ENCODE data around the gene DHRS7. TPM values are rescaled to one million over a fixed set of nuclear protein-coding genes. Genes with fewer than 3 reads are reported as not detected.
"Not testable (repeated sequence)": the region's sequence is repeated elsewhere in the genome, so short reads cannot be mapped to it uniquely, and the experiment has no call there.

DHRS7 gene
- total RNA-seq, 2 donors from 2014 or later: 32.9 to 46.2 TPM

DNA sequence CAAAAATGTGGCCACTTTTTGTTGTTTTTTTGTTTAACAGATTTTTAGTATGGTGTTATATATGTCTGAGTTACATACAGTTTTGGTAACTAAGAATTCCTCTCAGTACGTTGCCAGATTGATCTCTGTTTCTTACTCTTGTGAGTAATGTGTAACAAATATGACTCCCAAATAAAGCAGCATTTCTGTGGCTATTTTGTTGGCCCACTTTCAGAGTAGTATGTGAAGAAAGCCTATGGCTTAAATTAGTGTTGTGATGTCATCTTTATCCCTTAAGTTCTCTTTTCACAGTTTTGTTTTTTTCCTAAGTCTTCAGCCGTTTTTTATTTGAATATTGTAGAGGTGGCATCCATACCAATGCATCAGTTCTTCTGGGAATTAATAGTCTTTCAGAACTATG is 62.8 kb downstream of the DHRS7 start:
- ATAC-seq (no peak), DNase-seq (ENCODE audit: low spot score in 2 of 2) (no peak)
- Mint-ChIP-seq H3K9me3 (peaks cover 0 to 10% of the 10 kb centered on the region in 2 donors), H3K36me3 (peaks cover 15 to 36% of the 10 kb centered on the region in 2 donors), H3K27ac (no peak overlapping the region)

DNA sequence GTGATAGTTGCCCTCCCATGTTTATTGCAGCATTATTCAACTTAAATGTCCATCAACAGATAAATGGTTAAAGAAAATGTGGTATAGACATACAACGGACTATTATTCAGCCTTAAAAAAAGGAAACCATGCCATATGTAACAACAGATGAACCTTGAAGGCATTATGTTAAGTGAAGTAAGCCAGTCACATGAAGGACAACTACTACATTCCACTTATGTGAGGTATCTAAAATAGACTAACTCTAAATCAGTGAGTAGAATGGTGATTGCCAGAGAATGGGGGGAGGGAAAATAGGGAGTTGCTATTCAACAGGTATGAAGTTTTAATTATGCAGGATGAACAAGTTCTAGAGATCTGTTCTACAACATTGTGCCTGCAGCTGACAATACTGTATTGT is 63.4 kb downstream of the DHRS7 start:
- Mint-ChIP-seq H3K36me3 (peaks cover 15 to 35% of the 10 kb centered on the region in 2 donors), H3K9me3 (peaks cover 0 to 10% of the 10 kb centered on the region in 2 donors)

GRCh38 chr14:60099855-60100254 is 65.3 kb downstream of the DHRS7 start:
- Mint-ChIP-seq H3K36me3 (peaks cover 15 to 35% of the 10 kb centered on the region in 2 donors), H3K9me3 (peaks cover 0 to 10% of the 10 kb centered on the region in 2 donors), H3K27ac (peak overlapping the region in 1 of 2 donors; percentile 44)
- not testable (repeated sequence) for DNase-seq (ENCODE audit: low spot score in 2 of 2); ATAC-seq

More for the DNA sequence above, 63.4 kb downstream of the DHRS7 start:
- ATAC-seq (no peak), DNase-seq (ENCODE audit: low spot score in 2 of 2) (no peak)
- H3K27ac Mint-ChIP-seq: no peak overlapping the region

DNA sequence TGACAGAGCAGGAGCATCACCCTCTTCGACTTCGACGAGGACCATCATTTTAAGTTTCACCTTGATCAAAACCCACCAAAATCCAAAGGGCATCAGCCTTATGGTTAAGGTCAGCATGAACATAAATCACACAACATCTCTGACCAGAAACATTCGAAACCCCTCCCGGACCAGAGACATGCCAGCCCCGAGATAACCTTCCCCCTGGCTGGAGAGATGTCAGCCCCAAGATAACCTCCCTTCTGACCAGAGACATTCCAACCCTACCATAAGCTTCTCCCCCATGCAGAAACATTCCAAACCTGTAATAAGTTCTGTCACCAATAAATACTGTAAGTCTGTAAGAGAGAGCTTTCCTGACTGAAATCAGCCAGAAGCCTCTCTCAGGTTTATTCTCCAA is 67.2 kb downstream of the DHRS7 start:
- Mint-ChIP-seq H3K27ac (no peak overlapping the region), H3K36me3 (peaks cover 24 to 26% of the 10 kb centered on the region in 2 donors), H3K9me3 (peaks cover 0 to 5% of the 10 kb centered on the region in 2 donors)
- no peak for DNase-seq (ENCODE audit: low spot score in 2 of 2)
- ATAC-seq: no peak

DNA sequence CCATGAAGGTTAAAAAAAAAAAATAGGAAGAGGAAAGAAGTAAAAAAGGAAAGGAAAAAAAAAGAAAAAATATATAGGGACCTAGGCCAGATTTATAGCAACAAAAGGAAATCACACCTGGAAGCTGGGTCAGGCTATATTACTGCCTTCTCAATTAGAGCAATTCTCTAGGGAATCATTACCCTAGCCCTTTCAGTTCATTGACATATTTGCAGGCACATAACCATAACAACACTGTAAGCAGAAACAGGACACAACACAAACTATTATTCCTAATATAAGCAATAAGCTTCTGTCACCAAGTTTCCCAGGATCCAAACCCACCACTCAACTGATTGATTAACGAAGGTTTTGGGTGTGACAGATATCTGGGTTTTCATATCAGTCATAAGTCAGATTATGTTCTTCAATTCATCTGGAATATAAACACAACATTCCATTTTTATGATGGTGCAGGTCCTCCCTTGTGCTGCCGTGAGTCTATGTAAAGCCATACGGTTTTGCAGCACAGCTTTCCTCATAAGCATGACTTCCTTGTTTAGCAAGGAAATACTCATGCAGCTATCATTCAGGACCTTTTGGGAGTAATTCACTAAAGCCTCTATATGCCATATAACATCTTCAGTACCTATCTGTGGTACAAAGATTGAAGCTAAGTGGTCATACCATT is 69.3 kb downstream of the DHRS7 start:
- no peak overlapping the region for H3K27ac Mint-ChIP-seq

GRCh38 chr14:60095231-60095630 is 70.0 kb downstream of the DHRS7 start:
- DNase-seq (ENCODE audit: low spot score in 2 of 2): no peak
- Mint-ChIP-seq H3K27ac (no peak overlapping the region), H3K36me3 (peaks cover 26 to 31% of the 10 kb centered on the region in 2 donors), H3K9me3 (no peaks in the 10 kb centered on the region)
- ATAC-seq: no peak

More for the DNA sequence above, 69.3 kb downstream of the DHRS7 start:
- Mint-ChIP-seq H3K36me3 (peaks cover 31 to 35% of the 10 kb centered on the region in 2 donors), H3K9me3 (peaks cover 0 to 3% of the 10 kb centered on the region in 2 donors)
- ATAC-seq (no peak), DNase-seq (ENCODE audit: low spot score in 2 of 2) (no peak)

GRCh38 chr14:60094306-60094897 is 70.8 kb downstream of the DHRS7 start:
- ATAC-seq: peak in 1 of 2 donors; percentile 30
- no peaks in the 10 kb centered on the region for H3K9me3 Mint-ChIP-seq

More at GRCh38 chr14:60094306-60094897, 70.8 kb downstream of the DHRS7 start:
- no peak for DNase-seq (ENCODE audit: low spot score in 2 of 2)
- H3K36me3 Mint-ChIP-seq: peaks cover 26 to 31% of the 10 kb centered on the region in 2 donors
- peak overlapping the region; percentile 0 to 16 for H3K27ac Mint-ChIP-seq

Other genes with a start within 250 kb of the DHRS7 start
- gene LRRC9, start 245.3 kb downstream of the DHRS7 start, total RNA-seq: under 1 TPM in 1 of 2 donors, not detected in 1; 0.05 TPM
- 10 to 100 TPM; 17.9 to 33.9 TPM for gene PCNX4, start 73.5 kb downstream of the DHRS7 start, total RNA-seq
- gene PPM1A, start 83.8 kb upstream of the DHRS7 start, total RNA-seq: 10 to 100 TPM; 33.7 to 55.5 TPM

Measured in activated naive CD4-positive, alpha-beta T cell treated with anti-CD3 and anti-CD28 coated beads, Interleukin-2, amount 50 U/mL, for 72 hours (primary cell).